Erythroblast (primary cell): ENCODE data around the gene DHH.

Experiments
- DNase-seq, 2 experiments: peaks; one replicate each; lab custom pipeline; 2025; lab: John Stamatoyannopoulos, UW
- GATA1 ChIP-seq: IDR thresholded peaks from 2 replicates; pipeline ENCODE4 v1.6.1; 2011; ENCODE audit warnings: low read depth, mild to moderate bottlenecking, control low read depth, low read length, moderate library complexity
- POLR2A ChIP-seq: IDR thresholded peaks from 2 replicates; pipeline ENCODE4 v1.6.1; 2011; ENCODE audit warnings: mild to moderate bottlenecking, low read length

Gene DHH

GRCh38 chr12:49126852-49127763 is 32.5 kb upstream of the DHH start:
- peak; percentile 38 to 55 for DNase-seq
- no peak for TF ChIP-seq GATA1
- TF ChIP-seq POLR2A = peak; percentile 43

GRCh38 chr12:49121047-49121696 is 26.6 kb upstream of the DHH start:
- DNase-seq = peak in 1 of 2 experiments; percentile 31
- TF ChIP-seq POLR2A (no peak), GATA1 (no peak)

GRCh38 chr12:49111206-49111605 is 16.6 kb upstream of the DHH start:
- peak in 1 of 2 experiments; percentile 56 for DNase-seq
- TF ChIP-seq GATA1 = no peak
- TF ChIP-seq POLR2A = no peak

- TF ChIP-seq POLR2A = peak; percentile 74
- TF ChIP-seq GATA1 = no peak
- DNase-seq = peak; percentile 98
Measured at GRCh38 chr12:49110464-49111155, 16.0 kb upstream of the DHH start, which contains the start of gene LMBR1L. TSS of gene LMBR1L (minus strand) at chr12:49110847. CDS start at chr12:49110555, 292 bp downstream.

- DNase-seq = peak in 1 of 2 experiments; percentile 59
- no peak for TF ChIP-seq GATA1
- TF ChIP-seq POLR2A = no peak
Measured at GRCh38 chr12:49109641-49110463, 15.3 kb upstream of the DHH start.

- TF ChIP-seq GATA1 = no peak
- no peak for TF ChIP-seq POLR2A
- peak in 1 of 2 experiments; percentile 40 for DNase-seq
Measured at GRCh38 chr12:49108958-49109404, 14.4 kb upstream of the DHH start.

GRCh38 chr12:49105504-49106084 is 11.0 kb upstream of the DHH start:
- no peak for TF ChIP-seq GATA1
- no peak for TF ChIP-seq POLR2A
- no peak for DNase-seq

- TF ChIP-seq POLR2A (no peak), GATA1 (no peak)
- DNase-seq = no peak
Measured at GRCh38 chr12:49104822-49105221, 10.2 kb upstream of the DHH start.

- DNase-seq = no peak
- TF ChIP-seq POLR2A (no peak), GATA1 (no peak)
Measured at GRCh38 chr12:49100380-49100779, 5.8 kb upstream of the DHH start.

GRCh38 chr12:49098703-49099102 is 4.1 kb upstream of the DHH start:
- no peak for DNase-seq
- no peak for TF ChIP-seq POLR2A
- TF ChIP-seq GATA1 = no peak

- DNase-seq = peak; percentile 63 to 82
- TF ChIP-seq POLR2A = no peak
- TF ChIP-seq GATA1 = no peak
Measured at GRCh38 chr12:49098035-49098451, 3.4 kb upstream of the DHH start.

- no peak for TF ChIP-seq GATA1
- TF ChIP-seq POLR2A = no peak
- DNase-seq = no peak
Measured at GRCh38 chr12:49097381-49097780, 2.8 kb upstream of the DHH start.
